Common myeloid progenitor, CD34-positive (primary cell): ENCODE results near the gene GID8.
A peak's percentile ranks its signal among the peaks of the same experiment; 100 is the strongest.

Source experiments
- CTCF ChIA-PET: fragments of 350-600 bp; sonication (Branson Sonifier 250); formaldehyde crosslinking; loops from one replicate; lab custom pipeline; 2021; ENCODE audit warnings: antibody characterized with exemption; lab: Charles Lee
- POLR2A ChIA-PET: fragments of 350-600 bp; sonication (Branson Sonifier 250); formaldehyde crosslinking; loops from one replicate; lab custom pipeline; 2021; ENCODE audit warnings: antibody characterized with exemption; lab: Charles Lee
- DNase-seq, 3 donors: peaks; one replicate each; pipeline versions ENCODE4 v3.0.0 to v3.0.0-alpha.2; 2013
- H3K27ac ChIP-seq, 2 experiments: 1 replicate in 1 of 2; 2 replicates in 1 of 2; pipeline ENCODE4 v1.7.0; 2013; ENCODE audit warnings: inconsistent platforms in 2 of 2, low read length in 2 of 2, mild to moderate bottlenecking in 2 of 2, low read depth in 1 of 2, moderate library complexity in 1 of 2; ENCODE audit not compliant: severe bottlenecking in 2 of 2, insufficient read depth in 1 of 2, poor library complexity in 1 of 2
- H3K27me3 ChIP-seq, 5 experiments: replicated peaks in 2 of 5; 1 replicate in 3 of 5; 2 replicates in 2 of 5; pipeline versions ENCODE4 v1.6.1 to v1.7.0; 2013; ENCODE audit warnings: low read length in 4 of 5, mild to moderate bottlenecking in 2 of 5, moderate library complexity in 2 of 5, inconsistent platforms in 1 of 5; ENCODE audit not compliant: insufficient read depth in 5 of 5, control insufficient read depth in 4 of 5
- H3K36me3 ChIP-seq, 4 experiments: 1 replicate in 2 of 4; 2 replicates in 2 of 4; pipeline versions ENCODE4 v1.6.1 to v1.7.0; 2013; ENCODE audit warnings: low read length in 3 of 4, control low read depth in 1 of 4, mild to moderate bottlenecking in 1 of 4; ENCODE audit not compliant: control insufficient read depth in 4 of 4, insufficient read depth in 4 of 4
- H3K4me1 ChIP-seq, 4 experiments: 1 replicate in 3 of 4; 2 replicates in 1 of 4; pipeline versions ENCODE4 v1.6.1 to v1.7.1; 2013; ENCODE audit warnings: low read length in 3 of 4, mild to moderate bottlenecking in 3 of 4, control low read depth in 1 of 4, inconsistent platforms in 1 of 4, moderate library complexity in 1 of 4; ENCODE audit not compliant: control insufficient read depth in 4 of 4, insufficient read depth in 4 of 4; ENCODE audit errors: control extremely low read depth in 1 of 4
- H3K4me3 ChIP-seq, 7 experiments: 1 replicate in 4 of 7; 2 replicates in 3 of 7; pipeline versions ENCODE4 v1.5.1 to v1.7.0; 2013; ENCODE audit warnings: mild to moderate bottlenecking in 7 of 7, low read length in 6 of 7, moderate library complexity in 6 of 7, inconsistent platforms in 2 of 7, low read depth in 2 of 7, control low read depth in 1 of 7; ENCODE audit not compliant: insufficient read depth in 4 of 7, control insufficient read depth in 1 of 7; ENCODE audit errors: extremely low read depth in 1 of 7
- H3K9me3 ChIP-seq, 5 experiments: 1 replicate in 4 of 5; 2 replicates in 1 of 5; pipeline versions ENCODE4 v1.6.1 to v1.7.1; 2013; ENCODE audit warnings: low read length in 4 of 5, mild to moderate bottlenecking in 2 of 5, inconsistent platforms in 1 of 5, low read depth in 1 of 5, moderate library complexity in 1 of 5; ENCODE audit not compliant: control insufficient read depth in 4 of 5, insufficient read depth in 2 of 5; ENCODE audit errors: control extremely low read depth in 1 of 5
- WGBS: methylation state at CpG from one replicate; pipeline ENCODE4 v1.1.5; 2013; ENCODE audit not compliant: insufficient coverage; 5-methylcytosine and 5-hydroxymethylcytosine counted together

GID8 gene

GRCh38 chr20:62962891-62963613, 25.1 kb downstream of the GID8 start:
- POLR2A ChIA-PET, result interaction anchor here (1.8 kb wide), 1 partner anchor 9 kb away, joined by 6 read pairs; no protein-coding TSS in a partner anchor
- Histone ChIP-seq H3K27me3 (no peaks in the 10 kb centered on the region), H3K9me3 (no peaks in the 10 kb centered on the region), H3K4me3 (peak overlapping the region in 1 of 7 experiments; percentile 1), H3K4me1 (peaks cover 0 to 55% (median 34%) of the 10 kb centered on the region in 4 experiments), H3K27ac (no peak overlapping the region), H3K36me3 (peaks cover 0 to 85% (median 42%) of the 10 kb centered on the region in 4 experiments)
- CTCF ChIA-PET, result interaction anchor here (1.0 to 4.9 kb wide), 5 partner anchors 9 to 55 kb away, joined by 3 to 19 read pairs (median 3); no protein-coding TSS in a partner anchor
- WGBS, result 93% methylated on average over 26 of the region's 32 CpGs
- DNase-seq, result no peak

- DNase-seq, result no peak
- H3K27ac ChIP-seq, result no peak overlapping the region
- ChIA-PET CTCF (interaction anchor here (0.8 to 4.9 kb wide), 9 partner anchors 8 to 56 kb away, joined by 3 to 19 read pairs (median 4); no protein-coding TSS in a partner anchor), POLR2A (interaction anchor here (1.0 to 1.8 kb wide), 2 partner anchors 9 to 35 kb away, joined by 3 to 6 read pairs; no protein-coding TSS in a partner anchor)
- WGBS, result 92% methylated on average over 32 of the region's 32 CpGs
- peaks cover 0 to 78% (median 41%) of the 10 kb centered on the region in 4 experiments for H3K36me3 ChIP-seq
- H3K9me3 ChIP-seq, result no peaks in the 10 kb centered on the region
- H3K27me3 ChIP-seq, result no peaks in the 10 kb centered on the region
- H3K4me1 ChIP-seq, result peaks cover 0 to 48% (median 27%) of the 10 kb centered on the region in 4 experiments
- peak overlapping the region in 1 of 7 experiments; percentile 1 for H3K4me3 ChIP-seq
Observed at GRCh38 chr20:62963614-62964397, 25.9 kb downstream of the GID8 start.

- ChIA-PET CTCF (interaction anchor here (0.8 to 4.9 kb wide), 7 partner anchors 11 to 65 kb away, joined by 3 to 19 read pairs (median 4); no protein-coding TSS in a partner anchor), POLR2A (interaction anchor here (1.0 to 1.8 kb wide), 2 partner anchors 10 to 34 kb away, joined by 3 to 6 read pairs; no protein-coding TSS in a partner anchor)
- 31% methylated on average over 20 of the region's 20 CpGs for WGBS
- Histone ChIP-seq H3K36me3 (peaks cover 0 to 75% (median 41%) of the 10 kb centered on the region in 4 experiments), H3K4me1 (peaks cover 0 to 39% (median 19%) of the 10 kb centered on the region in 4 experiments), H3K4me3 (no peak overlapping the region), H3K9me3 (no peaks in the 10 kb centered on the region), H3K27ac (no peak overlapping the region), H3K27me3 (no peaks in the 10 kb centered on the region)
- DNase-seq, result peak in 2 of 3 donors; percentile 66
Observed at GRCh38 chr20:62964700-62965099, 26.8 kb downstream of the GID8 start.

GRCh38 chr20:62965363-62965771, 27.4 kb downstream of the GID8 start:
- peak in 1 of 3 donors; percentile 33 for DNase-seq
- POLR2A ChIA-PET, result no interaction called here
- Histone ChIP-seq H3K27me3 (peaks cover 0 to 4% (median 0%) of the 10 kb centered on the region in 5 experiments), H3K9me3 (no peaks in the 10 kb centered on the region), H3K36me3 (peaks cover 0 to 68% (median 39%) of the 10 kb centered on the region in 4 experiments), H3K4me1 (peaks cover 0 to 32% (median 14%) of the 10 kb centered on the region in 4 experiments), H3K27ac (no peak overlapping the region), H3K4me3 (no peak overlapping the region)
- WGBS, result 75% methylated on average over 19 of the region's 19 CpGs
- CTCF ChIA-PET, result interaction anchor here (0.8 to 4.9 kb wide), 4 partner anchors 11 to 65 kb away, joined by 3 to 19 read pairs (median 6); no protein-coding TSS in a partner anchor

DNA sequence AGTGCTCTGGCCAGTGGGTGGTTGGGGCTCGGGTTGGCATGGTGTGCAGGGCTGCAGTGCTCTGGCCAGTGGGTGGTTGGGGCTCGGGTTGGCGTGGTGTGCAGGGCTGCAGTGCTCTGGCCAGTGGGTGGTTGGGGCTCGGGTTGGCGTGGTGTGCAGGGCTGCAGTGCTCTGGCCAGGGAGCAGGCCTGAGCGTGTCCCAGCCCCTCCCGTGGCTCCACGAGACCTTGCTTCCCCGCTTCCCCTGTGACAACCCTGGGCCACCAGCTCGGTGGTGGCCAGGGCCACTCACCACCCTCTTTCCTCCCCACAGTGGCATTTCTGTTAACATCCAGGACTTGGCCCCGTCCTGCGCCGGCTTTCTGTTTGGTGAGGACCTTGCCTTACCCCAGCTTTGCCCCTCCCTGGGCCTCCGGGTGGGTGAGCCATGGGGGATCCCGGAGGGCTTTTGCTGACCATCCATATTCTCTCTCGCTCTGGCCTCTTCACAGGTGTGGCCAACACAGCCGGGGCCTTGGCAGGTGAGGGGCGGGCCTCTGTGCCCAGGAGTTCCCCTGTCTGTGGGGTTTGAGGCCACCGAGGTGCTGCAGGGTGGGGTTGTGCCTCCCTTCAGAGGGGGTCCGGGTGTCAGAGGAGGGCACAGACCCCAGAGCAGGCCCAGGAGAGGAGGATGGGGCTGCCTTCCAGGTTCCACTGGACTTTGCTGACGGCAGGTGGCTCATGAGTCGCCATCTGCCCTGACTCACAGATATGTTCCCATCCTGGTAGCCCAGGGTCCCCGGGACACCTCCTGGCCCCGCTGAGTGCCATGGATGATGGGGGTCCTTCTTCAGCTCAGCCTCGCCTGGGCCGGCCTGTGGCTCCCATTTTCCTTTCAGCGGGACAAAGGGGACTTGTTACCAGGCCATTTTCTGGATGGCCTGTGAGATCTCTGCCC, 28.5 kb downstream of the GID8 start:
- H3K27me3 ChIP-seq, result peaks cover 0 to 14% (median 2%) of the 10 kb centered on the region in 5 experiments
- peaks cover 0 to 31% (median 15%) of the 10 kb centered on the region in 4 experiments for H3K4me1 ChIP-seq
- WGBS, result 97% methylated on average over 22 of the region's 27 CpGs
- ChIA-PET CTCF (interaction anchor here (2.0 to 4.9 kb wide), 2 partner anchors 12 to 59 kb away, joined by 8 to 19 read pairs; no protein-coding TSS in a partner anchor), POLR2A (no interaction called here)
- H3K9me3 ChIP-seq, result no peaks in the 10 kb centered on the region
- no peak overlapping the region for H3K27ac ChIP-seq
- H3K4me3 ChIP-seq, result no peak overlapping the region
- H3K36me3 ChIP-seq, result peaks cover 0 to 62% (median 36%) of the 10 kb centered on the region in 4 experiments
- DNase-seq, result no peak

- DNase-seq, result no peak
- H3K4me1 ChIP-seq, result peaks cover 0 to 31% (median 15%) of the 10 kb centered on the region in 4 experiments
- POLR2A ChIA-PET, result no interaction called here
- no peak overlapping the region for H3K27ac ChIP-seq
- CTCF ChIA-PET, result interaction anchor here (1.3 kb wide), 1 partner anchor 72 kb away, joined by 3 read pairs; no protein-coding TSS in a partner anchor
- peaks cover 0 to 16% (median 3%) of the 10 kb centered on the region in 5 experiments for H3K27me3 ChIP-seq
- 93% methylated on average over 6 of the region's 6 CpGs for WGBS
- H3K9me3 ChIP-seq, result no peaks in the 10 kb centered on the region
- peaks cover 0 to 55% (median 35%) of the 10 kb centered on the region in 4 experiments for H3K36me3 ChIP-seq
- no peak overlapping the region for H3K4me3 ChIP-seq
Observed at GRCh38 chr20:62967149-62967501, 29.2 kb downstream of the GID8 start.
